Neuronal stem cell (in vitro differentiated cells): ENCODE results near the gene MACROD1.
A peak's percentile ranks its signal among the peaks of the same experiment; 100 is the strongest.

ENCODE experiments used
- DNase-seq: peaks from one replicate; pipeline ENCODE4 v3.0.0-alpha.2; 2013; ENCODE audit warnings: low spot score
- H2AFZ ChIP-seq: one replicate; pipeline ENCODE4 v1.6.1; 2013; ENCODE audit warnings: mild to moderate bottlenecking, low read length, inconsistent platforms
- H2AK5ac ChIP-seq: 2 replicates; pipeline ENCODE4 v1.6.1; 2013; ENCODE audit warnings: low read depth, mild to moderate bottlenecking, inconsistent platforms, low read length, moderate library complexity, mixed read lengths
- H2BK120ac ChIP-seq: 2 replicates; pipeline ENCODE4 v1.6.1; 2013; ENCODE audit warnings: low read depth, mild to moderate bottlenecking, inconsistent platforms, low read length, moderate library complexity, mixed read lengths
- H2BK12ac ChIP-seq: one replicate; pipeline ENCODE4 v1.6.1; 2013; ENCODE audit warnings: low read length, inconsistent platforms
- H2BK15ac ChIP-seq: 2 replicates; pipeline ENCODE4 v1.6.1; 2013; ENCODE audit warnings: mild to moderate bottlenecking, low read length, inconsistent platforms, mixed read lengths
- H2BK5ac ChIP-seq: one replicate; pipeline ENCODE4 v1.6.1; 2013; ENCODE audit warnings: inconsistent platforms, mild to moderate bottlenecking, low read length, moderate library complexity
- H3K14ac ChIP-seq: one replicate; pipeline ENCODE4 v1.6.1; 2013; ENCODE audit warnings: low read length, inconsistent platforms
- H3K18ac ChIP-seq: 2 replicates; pipeline ENCODE4 v1.6.1; 2013; ENCODE audit warnings: low read length, inconsistent platforms
- H3K23ac ChIP-seq: 2 replicates; pipeline ENCODE4 v1.6.1; 2013; ENCODE audit warnings: low read depth, mild to moderate bottlenecking, mixed read lengths, low read length, inconsistent platforms; ENCODE audit not compliant: poor library complexity
- H3K27ac ChIP-seq: replicated peaks from 3 replicates; pipeline ENCODE4 v1.5.1; 2013; ENCODE audit warnings: low read length, inconsistent platforms
- H3K27me3 ChIP-seq, 3 experiments: 2 replicates each; pipeline ENCODE4 v1.6.1; 2013; ENCODE audit warnings: low read length in 3 of 3, mild to moderate bottlenecking in 2 of 3, inconsistent platforms in 1 of 3, low read depth in 1 of 3, mixed read lengths in 1 of 3, moderate library complexity in 1 of 3; ENCODE audit not compliant: control insufficient read depth in 3 of 3, insufficient read depth in 3 of 3
- H3K36me3 ChIP-seq, 2 donors: replicated peaks in 1 of 2; 2 replicates each; pipeline ENCODE4 v1.6.1; 2013; ENCODE audit warnings: low read length in 2 of 2; ENCODE audit not compliant: control insufficient read depth in 2 of 2, insufficient read depth in 2 of 2
- H3K4ac ChIP-seq: 2 replicates; pipeline ENCODE4 v1.6.1; 2013; ENCODE audit warnings: inconsistent platforms, mild to moderate bottlenecking, low read length, moderate library complexity
- H3K4me1 ChIP-seq, 2 donors: 1 replicate in 1 of 2; 2 replicates in 1 of 2; pipeline ENCODE4 v1.6.1; 2013; ENCODE audit warnings: low read length in 2 of 2, low read depth in 1 of 2; ENCODE audit not compliant: control insufficient read depth in 2 of 2, insufficient read depth in 1 of 2
- H3K4me2 ChIP-seq: one replicate; pipeline ENCODE4 v1.6.1; 2013; ENCODE audit warnings: mild to moderate bottlenecking, low read length, inconsistent platforms; ENCODE audit not compliant: insufficient read depth, poor library complexity, severe bottlenecking
- H3K4me3 ChIP-seq, 2 donors: 2 replicates each; pipeline ENCODE4 v1.5.1; 2013; ENCODE audit warnings: low read length in 2 of 2, mild to moderate bottlenecking in 2 of 2, inconsistent platforms in 1 of 2, moderate library complexity in 1 of 2
- H3K79me1 ChIP-seq: one replicate; pipeline ENCODE4 v1.6.1; 2013; ENCODE audit warnings: low read depth, mild to moderate bottlenecking, inconsistent platforms, low read length, moderate library complexity
- H3K9ac ChIP-seq: one replicate; pipeline ENCODE4 v1.6.1; 2013; ENCODE audit warnings: mild to moderate bottlenecking, low read depth, low read length, inconsistent platforms; ENCODE audit not compliant: poor library complexity
- H3K9me3 ChIP-seq, 2 donors: replicated peaks in 1 of 2; 2 replicates each; pipeline versions ENCODE3 to v1.6.1; 2013; ENCODE audit warnings: low read length in 2 of 2, mild to moderate bottlenecking in 2 of 2, inconsistent platforms in 1 of 2, low read depth in 1 of 2, mixed read lengths in 1 of 2, moderate library complexity in 1 of 2; ENCODE audit not compliant: control insufficient read depth in 2 of 2, insufficient read depth in 1 of 2
- H4K8ac ChIP-seq: one replicate; pipeline ENCODE4 v1.6.1; 2013; ENCODE audit warnings: low read depth, mild to moderate bottlenecking, inconsistent platforms, low read length, moderate library complexity
- H4K91ac ChIP-seq: one replicate; pipeline ENCODE4 v1.6.1; 2013; ENCODE audit warnings: low read length, low read depth, mild to moderate bottlenecking, inconsistent platforms; ENCODE audit not compliant: poor library complexity
- WGBS, 2 donors: extraction: QIAGEN DNeasy Blood & Tissue Kit; methylation state at CpG; one replicate each; pipeline ENCODE4 v1.1.7; 2013; ENCODE audit warnings: missing lambda C conversion rate in 2 of 2, mixed read lengths in 1 of 2; ENCODE audit not compliant: insufficient read length in 2 of 2, insufficient replicate concordance in 1 of 2; ENCODE audit errors: extremely low coverage in 2 of 2; 5-methylcytosine and 5-hydroxymethylcytosine counted together

Gene MACROD1

DNA sequence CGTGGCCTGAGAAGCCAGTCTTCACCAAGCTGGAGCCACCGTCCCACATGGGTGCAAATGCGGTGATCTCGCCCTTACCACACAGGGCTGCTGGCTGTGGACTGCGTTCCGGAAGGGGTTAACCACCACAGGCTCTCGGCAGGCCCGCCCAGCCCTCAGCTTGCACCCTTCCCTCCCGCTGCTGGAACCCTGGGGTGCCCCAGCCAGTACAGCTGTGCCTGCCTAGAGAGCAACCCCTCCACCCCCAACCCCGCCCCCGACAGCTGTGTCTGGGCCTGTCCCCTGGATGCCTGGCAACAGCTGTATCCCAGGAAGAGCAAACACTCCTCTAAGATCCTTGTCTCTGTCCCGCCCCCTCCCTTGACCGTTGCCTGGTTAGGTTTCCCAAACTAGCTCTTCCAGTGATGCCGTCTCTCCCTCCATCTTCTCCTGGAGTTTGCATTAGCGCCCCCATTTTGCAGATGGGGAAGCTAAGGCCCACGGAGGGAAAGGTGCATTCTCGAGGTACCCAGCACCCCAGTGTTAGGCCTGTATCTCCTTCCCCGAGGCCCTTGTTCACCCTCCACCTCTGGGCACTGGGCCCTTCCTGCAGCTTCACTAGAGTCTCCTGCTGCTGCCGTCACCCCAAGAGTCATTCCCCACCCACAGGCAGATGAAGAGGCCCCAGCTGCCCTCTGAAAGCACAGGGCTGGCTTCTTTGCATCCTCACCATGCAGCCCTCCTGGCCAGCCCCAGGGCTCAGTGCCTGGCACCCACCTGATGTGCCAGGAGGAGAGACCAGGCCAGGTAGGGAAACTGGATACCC, 204.1 kb downstream of the MACROD1 start:
- no peak overlapping the region for H2BK12ac ChIP-seq
- H3K23ac ChIP-seq = peak overlapping the region; percentile 91
- H2BK5ac ChIP-seq = peak overlapping the region; percentile 60
- no peaks in the 10 kb centered on the region for H3K27me3 ChIP-seq
- H3K4me1 ChIP-seq = peaks cover 3 to 11% of the 10 kb centered on the region in 2 donors
- no CpG with 5 or more reads among the region's 19 CpGs for WGBS, 2 donors
- no peak overlapping the region for H3K27ac ChIP-seq
- H2AK5ac ChIP-seq = no peak overlapping the region
- no peak overlapping the region for H3K9ac ChIP-seq
- H3K36me3 ChIP-seq = peaks cover 5 to 14% of the 10 kb centered on the region in 2 donors
- H2AFZ ChIP-seq = no peak overlapping the region
- DNase-seq = no peak
- H3K14ac ChIP-seq = no peak overlapping the region
- peaks cover 2% of the 10 kb centered on the region for H3K79me1 ChIP-seq
- no peak overlapping the region for H3K4ac ChIP-seq
- peaks cover 0 to 2% of the 10 kb centered on the region in 2 donors for H3K9me3 ChIP-seq
- H4K8ac ChIP-seq = peak overlapping the region; percentile 43
- H2BK15ac ChIP-seq = no peak overlapping the region
- H3K4me3 ChIP-seq = peak overlapping the region in 1 of 2 donors; percentile 19
- H3K4me2 ChIP-seq = no peak overlapping the region
- H2BK120ac ChIP-seq = no peak overlapping the region
- H4K91ac ChIP-seq = no peak overlapping the region
- H3K18ac ChIP-seq = peak overlapping the region; percentile 57

DNA sequence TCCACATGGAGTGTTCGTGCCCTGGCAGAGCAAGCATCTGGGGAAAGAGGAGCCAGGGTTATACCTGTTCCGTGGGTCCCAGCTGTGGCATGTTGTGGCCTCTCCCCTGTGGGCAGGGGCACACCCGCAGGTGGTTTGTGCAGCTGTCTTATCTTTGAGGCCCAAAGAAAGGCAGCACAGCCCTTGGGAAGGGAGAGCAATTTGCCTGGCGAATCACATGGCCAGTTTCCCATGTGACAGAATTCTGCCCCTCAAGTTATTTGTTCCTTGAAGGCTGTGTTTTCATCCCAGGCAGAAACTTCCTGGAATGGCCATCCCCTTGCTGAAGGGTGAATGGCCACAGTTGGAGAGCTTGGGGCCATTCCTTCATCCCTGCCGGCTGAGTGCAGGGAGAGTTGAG, 207.9 kb downstream of the MACROD1 start:
- Histone ChIP-seq H3K4me3 (no peak overlapping the region), H3K4ac (no peak overlapping the region), H3K79me1 (peaks cover 2% of the 10 kb centered on the region), H3K18ac (no peak overlapping the region), H2BK15ac (no peak overlapping the region), H3K9ac (no peak overlapping the region), H3K4me2 (no peak overlapping the region), H3K23ac (no peak overlapping the region), H3K27me3 (no peaks in the 10 kb centered on the region), H2BK12ac (no peak overlapping the region), H2BK120ac (no peak overlapping the region), H2AK5ac (no peak overlapping the region), H3K4me1 (peaks cover 2 to 7% of the 10 kb centered on the region in 2 donors), H4K8ac (no peak overlapping the region), H3K27ac (no peak overlapping the region), H3K9me3 (peaks cover 0 to 3% of the 10 kb centered on the region in 2 donors), H3K36me3 (peaks cover 32 to 49% of the 10 kb centered on the region in 2 donors), H2AFZ (no peak overlapping the region), H3K14ac (no peak overlapping the region), H4K91ac (no peak overlapping the region), H2BK5ac (no peak overlapping the region)
- no CpG with 5 or more reads among the region's 5 CpGs for WGBS, 2 donors
- no peak for DNase-seq

DNA sequence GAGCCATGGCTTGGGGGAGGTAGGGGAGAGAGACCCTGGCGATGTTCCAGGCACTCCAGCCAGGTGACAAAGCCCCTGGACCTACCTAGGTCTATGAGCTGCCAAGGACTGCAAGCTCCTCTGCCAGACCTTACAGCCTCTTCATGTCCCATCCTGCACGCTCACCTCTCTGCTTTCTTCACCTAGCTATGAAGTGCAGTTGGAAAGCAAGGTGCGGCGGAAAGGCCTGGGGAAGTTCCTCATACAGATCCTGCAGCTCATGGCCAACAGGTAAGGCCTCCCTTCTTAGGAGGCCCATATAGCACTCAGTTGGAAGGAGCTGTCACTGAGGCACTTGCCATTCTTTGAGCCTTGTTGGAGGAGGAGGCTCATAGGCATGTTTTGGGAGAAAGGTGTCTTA, 213.3 kb downstream of the MACROD1 start:
- DNase-seq = no peak
- Histone ChIP-seq H3K36me3 (peaks cover 46 to 88% of the 10 kb centered on the region in 2 donors), H3K9ac (no peak overlapping the region), H3K18ac (no peak overlapping the region), H3K4me2 (no peak overlapping the region), H3K4ac (no peak overlapping the region), H3K79me1 (no peaks in the 10 kb centered on the region), H3K4me1 (no peaks in the 10 kb centered on the region), H3K4me3 (no peak overlapping the region), H2AFZ (no peak overlapping the region), H4K8ac (no peak overlapping the region), H2AK5ac (no peak overlapping the region), H2BK5ac (no peak overlapping the region), H3K27ac (no peak overlapping the region), H2BK15ac (no peak overlapping the region), H3K23ac (no peak overlapping the region), H3K14ac (no peak overlapping the region), H3K27me3 (peaks cover 0 to 2% (median 0%) of the 10 kb centered on the region in 3 experiments), H2BK120ac (no peak overlapping the region), H4K91ac (no peak overlapping the region), H2BK12ac (no peak overlapping the region), H3K9me3 (peaks cover 0 to 2% of the 10 kb centered on the region in 2 donors)
- WGBS, 2 donors = no CpG with 5 or more reads among the region's 4 CpGs

DNA sequence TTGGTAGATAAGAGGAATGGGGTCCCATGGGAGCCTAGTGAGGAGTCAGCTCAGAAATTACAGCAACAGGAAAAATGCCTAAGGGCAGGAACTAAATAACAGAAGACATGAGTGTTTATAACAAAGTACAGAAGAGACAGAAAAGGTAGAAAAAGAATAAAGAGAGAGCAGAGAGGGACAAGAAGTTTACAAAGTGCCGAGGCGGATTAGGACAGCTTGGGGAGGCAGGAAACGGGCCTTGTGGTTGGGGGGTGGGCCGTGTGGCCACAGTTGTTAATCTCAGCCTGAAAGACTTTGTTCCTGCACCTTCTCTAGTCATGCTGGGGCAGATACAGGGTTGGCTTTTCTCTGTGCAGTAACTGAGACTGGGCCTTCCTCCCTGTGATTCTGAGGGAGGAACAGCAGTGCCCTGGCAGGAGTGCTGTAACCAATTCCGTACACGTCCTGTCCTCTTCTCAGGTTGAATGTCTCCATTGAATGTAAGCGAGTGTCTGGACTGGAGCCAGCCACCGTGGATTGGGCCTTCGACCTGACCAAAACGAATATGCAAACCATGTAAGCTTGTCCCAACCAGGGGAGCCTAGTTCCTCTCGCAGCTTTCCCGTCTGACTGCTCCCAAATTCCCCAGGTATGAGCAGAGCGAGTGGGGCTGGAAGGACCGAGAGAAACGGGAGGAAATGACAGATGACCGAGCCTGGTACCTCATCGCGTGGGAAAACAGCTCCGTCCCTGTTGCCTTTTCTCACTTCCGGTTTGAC, 214.0 kb downstream of the MACROD1 start:
- Histone ChIP-seq H2BK120ac (no peak overlapping the region), H2BK12ac (no peak overlapping the region), H3K9me3 (peaks cover 0 to 2% of the 10 kb centered on the region in 2 donors), H3K27ac (no peak overlapping the region), H2AK5ac (no peak overlapping the region), H3K23ac (peak overlapping the region; percentile 3), H3K4me2 (no peak overlapping the region), H4K8ac (no peak overlapping the region), H2BK15ac (no peak overlapping the region), H3K79me1 (no peaks in the 10 kb centered on the region), H3K18ac (no peak overlapping the region), H3K4me3 (peak overlapping the region in 1 of 2 donors; percentile 25), H3K27me3 (peaks cover 0 to 2% (median 0%) of the 10 kb centered on the region in 3 experiments), H2AFZ (no peak overlapping the region), H3K4me1 (no peaks in the 10 kb centered on the region), H3K9ac (no peak overlapping the region), H3K14ac (no peak overlapping the region), H3K4ac (no peak overlapping the region), H4K91ac (no peak overlapping the region), H3K36me3 (peaks cover 45 to 88% of the 10 kb centered on the region in 2 donors), H2BK5ac (no peak overlapping the region)
- no CpG with 5 or more reads among the region's 20 CpGs for WGBS, 2 donors
- DNase-seq = no peak
